Mucosa of descending colon (tissue), 3 donors: ENCODE results near the gene ZBTB18. TPM values are rescaled to one million over a fixed set of nuclear protein-coding genes. Genes with fewer than 3 reads are reported as not detected.

Source experiments
- ATAC-seq: fragments of 200-7000 bp; cut with Tn5 transposase; one replicate; pipeline ENCODE4 v1.9.1; 2020; ENCODE audit warnings: mild to moderate bottlenecking, moderate library complexity
- DNase-seq, 3 donors: peaks; one replicate each; pipeline ENCODE4 v3.0.0-alpha.2; 2020
- H3K36me3 ChIP-seq: fragments of 200-600 bp; one replicate; pipeline ENCODE4 v1.8.0; 2021; ENCODE audit warnings: low read depth, mild to moderate bottlenecking
- H3K4me1 ChIP-seq: fragments of 200-600 bp; one replicate; pipeline ENCODE4 v1.8.0; 2021; ENCODE audit warnings: low read depth, mild to moderate bottlenecking
- H3K4me3 ChIP-seq: fragments of 200-600 bp; one replicate; pipeline ENCODE4 v1.8.0; 2021; ENCODE audit warnings: mild to moderate bottlenecking
- H3K9me3 ChIP-seq: fragments of 200-600 bp; one replicate; pipeline ENCODE4 v1.8.0; 2021; ENCODE audit warnings: mild to moderate bottlenecking
- CTCF ChIP-seq: fragments of 200-600 bp; IDR thresholded peaks from one replicate; pipeline ENCODE4 v1.8.0; 2022; ENCODE audit warnings: antibody characterized with exemption, mild to moderate bottlenecking
- intact Hi-C, 2 donors: fragments of 100-400 bp; cut with DNase I in 1 of 2; cut with micrococcal nuclease in 1 of 2; formaldehyde crosslinking; loops; one replicate each; pipeline versions ENCODE4 v1.11.0 to v1.11.1; 2022; cut with DNase I, micrococcal nuclease
- total RNA-seq, 3 donors: library from RNA; stranded (reverse); fragmentation: NEBNext Ultra II Directional in 2 of 3; extraction: Animal tissue kit (Norgen Biotek cat#: 25700) in 2 of 3; gene quantifications; one replicate each; pipeline versions ENCODE4 v1.2.1 to v1.2.4, GENCODE V29; 2021 to 2023
- donor health status: DM: no; HTN: no; CAD: no; lungs with moderate emphysema.
- donor health status: DM: no; HTN: no; CAD: no.
- donor health status: DM: no; HTN: yes; CAD: no.

Gene ZBTB18
- total RNA-seq, 3 donors from 2014 or later = 14.8 to 25.2 (median 19.9) TPM

- Histone ChIP-seq H3K36me3 (no peaks in the 10 kb centered on the region), H3K9me3 (no peaks in the 10 kb centered on the region), H3K4me3 (no peak overlapping the region), H3K4me1 (no peaks in the 10 kb centered on the region)
- TF ChIP-seq CTCF = no peak
- intact Hi-C loops = no loop called here
- ATAC-seq = no peak
- DNase-seq = no peak
These were observed 34.8 kb downstream of the ZBTB18 start for GRCh38 chr1:244085891-244086290.

- no peaks in the 10 kb centered on the region for H3K9me3 ChIP-seq
- no peaks in the 10 kb centered on the region for H3K4me1 ChIP-seq
- no peak overlapping the region for H3K4me3 ChIP-seq
- ATAC-seq (no peak), DNase-seq (no peak)
- intact Hi-C loops = no loop called here
- TF ChIP-seq CTCF = no peak
- no peaks in the 10 kb centered on the region for H3K36me3 ChIP-seq
These were observed 36.0 kb downstream of the ZBTB18 start for GRCh38 chr1:244087021-244087560.

- no peak for TF ChIP-seq CTCF
- Histone ChIP-seq H3K9me3 (no peaks in the 10 kb centered on the region), H3K4me1 (no peaks in the 10 kb centered on the region), H3K4me3 (no peak overlapping the region), H3K36me3 (no peaks in the 10 kb centered on the region)
- intact Hi-C loops = no loop called here
- no peak for ATAC-seq
- no peak for DNase-seq
These were observed 36.5 kb downstream of the ZBTB18 start for GRCh38 chr1:244087611-244088010.

- ATAC-seq = no peak
- no peak for DNase-seq
- intact Hi-C loops = no loop called here
- TF ChIP-seq CTCF = no peak
- H3K9me3 ChIP-seq = no peaks in the 10 kb centered on the region
- no peaks in the 10 kb centered on the region for H3K36me3 ChIP-seq
- no peaks in the 10 kb centered on the region for H3K4me1 ChIP-seq
- H3K4me3 ChIP-seq = no peak overlapping the region
These were observed 37.1 kb downstream of the ZBTB18 start for GRCh38 chr1:244088161-244088560.

GRCh38 chr1:244089561-244089960, 38.5 kb downstream of the ZBTB18 start:
- H3K4me1 ChIP-seq = no peaks in the 10 kb centered on the region
- intact Hi-C loops = no loop called here
- no peak overlapping the region for H3K4me3 ChIP-seq
- no peak for TF ChIP-seq CTCF
- no peaks in the 10 kb centered on the region for H3K36me3 ChIP-seq
- DNase-seq (no peak), ATAC-seq (no peak)
- no peaks in the 10 kb centered on the region for H3K9me3 ChIP-seq

GRCh38 chr1:244090645-244091044, 39.6 kb downstream of the ZBTB18 start:
- H3K4me1 ChIP-seq = no peaks in the 10 kb centered on the region
- intact Hi-C loops = no loop called here
- DNase-seq = no peak
- H3K36me3 ChIP-seq = no peaks in the 10 kb centered on the region
- no peak for ATAC-seq
- no peak overlapping the region for H3K4me3 ChIP-seq
- no peaks in the 10 kb centered on the region for H3K9me3 ChIP-seq
- TF ChIP-seq CTCF = no peak
